GM21390 (cell line): ENCODE results near the gene NINJ2.
A peak's percentile ranks its signal among the peaks of the same experiment; 100 is the strongest.
"Not testable (repeated sequence)": the region's sequence is repeated elsewhere in the genome, so short reads cannot be mapped to it uniquely, and the experiment has no call there.

Experiments
- ATAC-seq: cut with Tn5 transposase; IDR thresholded peaks from one replicate; pipeline ENCODE4 v1.9.1; 2021; ENCODE audit not compliant: unreplicated experiment

The NINJ2 gene

DNA sequence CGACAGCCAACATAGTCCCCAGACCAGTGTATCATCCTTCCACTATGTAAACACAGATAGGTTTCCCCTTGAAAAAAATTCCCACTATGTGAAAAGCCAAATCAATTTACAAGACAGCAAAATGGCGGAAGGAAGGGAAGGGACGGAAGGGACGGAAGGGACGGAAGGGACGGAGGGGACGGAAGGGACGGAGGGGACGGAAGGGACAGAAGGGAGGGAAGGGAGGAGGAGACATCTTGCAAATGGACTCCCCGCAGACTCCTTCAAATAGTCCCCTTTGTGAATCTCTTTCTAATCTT, 75.3 kb downstream of the NINJ2 start:
- no peak for ATAC-seq

GRCh38 chr12:587132-588023, 75.9 kb downstream of the NINJ2 start:
- ATAC-seq, result no peak

GRCh38 chr12:586318-587071, 76.8 kb downstream of the NINJ2 start:
- no peak for ATAC-seq

DNA sequence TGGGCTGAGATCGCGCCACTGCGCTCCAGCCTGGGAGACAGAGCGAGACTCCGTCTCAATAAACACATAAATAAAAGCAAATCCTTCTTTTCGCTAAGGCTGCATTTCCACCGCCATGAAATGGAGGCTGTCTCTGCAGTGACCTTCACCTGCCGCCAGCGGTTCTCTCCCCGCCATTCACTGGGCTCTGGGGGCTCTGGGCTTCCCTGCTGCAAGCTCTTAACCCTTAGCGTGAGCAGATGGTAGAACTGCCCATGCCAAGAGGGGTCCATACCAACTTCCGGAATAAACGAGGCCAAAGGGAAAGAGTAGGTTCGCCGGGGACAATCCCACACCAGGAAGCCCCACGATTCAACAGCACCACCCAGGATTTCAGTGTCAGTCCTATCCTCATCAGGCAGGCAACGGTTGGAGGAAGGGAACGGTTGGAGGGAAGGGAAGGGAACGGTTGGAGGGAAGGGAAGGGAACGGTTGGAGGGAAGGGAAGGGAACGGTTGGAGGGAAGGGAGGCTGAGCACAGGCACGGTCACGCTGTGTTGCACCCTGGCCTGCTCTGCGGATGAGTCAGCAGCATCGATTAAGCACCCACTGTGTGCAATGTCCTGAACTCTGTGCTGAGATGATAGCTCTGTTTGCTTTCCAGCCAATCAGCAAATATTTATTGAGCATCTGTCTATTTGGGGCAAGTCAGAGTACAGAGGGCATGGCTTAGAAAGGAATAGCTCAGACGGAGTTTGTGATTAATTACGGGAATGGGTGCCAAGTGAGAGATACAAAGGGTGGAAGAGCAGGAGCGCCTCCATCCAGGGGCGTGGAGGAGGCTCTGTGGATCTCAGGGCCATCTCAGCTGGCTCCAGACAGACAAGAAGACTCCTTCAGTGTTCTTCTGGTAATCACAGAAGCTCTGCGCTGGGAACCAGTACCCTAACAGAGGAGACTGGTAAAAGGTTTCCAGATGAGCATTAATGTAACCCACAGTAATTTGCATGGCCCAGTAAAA, 77.9 kb downstream of the NINJ2 start:
- no peak for ATAC-seq

GRCh38 chr12:583251-583869, 79.9 kb downstream of the NINJ2 start:
- ATAC-seq, result no peak

GRCh38 chr12:581746-582145, 81.5 kb downstream of the NINJ2 start:
- no peak for ATAC-seq

DNA sequence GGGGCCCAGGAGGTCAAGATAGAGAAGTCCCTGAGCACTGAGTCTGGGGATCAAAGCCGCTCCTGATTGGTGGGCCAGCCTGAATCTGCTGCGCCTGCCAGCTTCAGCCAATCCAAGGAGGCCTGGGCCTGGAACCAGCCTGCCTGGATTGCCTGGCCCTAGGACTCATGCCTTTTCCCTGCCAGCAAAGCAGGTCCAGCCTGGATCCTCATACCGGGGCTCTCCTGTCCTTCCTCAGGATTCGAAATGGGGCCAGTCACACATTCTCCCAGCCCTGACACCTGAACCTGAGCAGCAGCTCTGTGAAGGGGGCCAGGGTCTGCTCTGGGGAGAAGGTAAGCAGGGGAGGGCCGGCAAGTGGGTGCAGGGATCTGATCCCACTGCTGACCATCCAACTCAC, 81.9 kb downstream of the NINJ2 start:
- no peak for ATAC-seq

DNA sequence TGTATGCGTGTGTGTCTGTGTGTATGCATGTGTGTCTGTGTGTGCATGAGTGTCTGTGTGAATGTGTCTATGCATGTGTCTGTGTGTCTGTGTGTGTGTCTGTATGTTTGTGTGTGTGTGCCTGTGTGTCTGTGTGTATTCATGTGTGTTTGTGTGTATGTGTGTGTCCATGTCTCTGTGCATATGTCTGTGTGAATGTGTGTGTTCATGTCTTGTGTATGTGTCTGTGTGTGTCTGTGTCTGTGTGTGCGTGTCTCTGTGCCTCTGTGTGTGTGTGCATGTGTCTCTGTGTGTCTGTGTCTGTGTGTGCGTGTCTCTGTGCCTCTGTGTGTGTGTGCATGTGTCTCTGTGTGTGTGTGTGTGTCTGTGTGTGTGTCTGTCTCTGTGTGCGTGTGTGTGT, 82.4 kb downstream of the NINJ2 start:
- ATAC-seq, result no peak

- ATAC-seq, result no peak
Measured at GRCh38 chr12:579420-580110, 83.7 kb downstream of the NINJ2 start.

DNA sequence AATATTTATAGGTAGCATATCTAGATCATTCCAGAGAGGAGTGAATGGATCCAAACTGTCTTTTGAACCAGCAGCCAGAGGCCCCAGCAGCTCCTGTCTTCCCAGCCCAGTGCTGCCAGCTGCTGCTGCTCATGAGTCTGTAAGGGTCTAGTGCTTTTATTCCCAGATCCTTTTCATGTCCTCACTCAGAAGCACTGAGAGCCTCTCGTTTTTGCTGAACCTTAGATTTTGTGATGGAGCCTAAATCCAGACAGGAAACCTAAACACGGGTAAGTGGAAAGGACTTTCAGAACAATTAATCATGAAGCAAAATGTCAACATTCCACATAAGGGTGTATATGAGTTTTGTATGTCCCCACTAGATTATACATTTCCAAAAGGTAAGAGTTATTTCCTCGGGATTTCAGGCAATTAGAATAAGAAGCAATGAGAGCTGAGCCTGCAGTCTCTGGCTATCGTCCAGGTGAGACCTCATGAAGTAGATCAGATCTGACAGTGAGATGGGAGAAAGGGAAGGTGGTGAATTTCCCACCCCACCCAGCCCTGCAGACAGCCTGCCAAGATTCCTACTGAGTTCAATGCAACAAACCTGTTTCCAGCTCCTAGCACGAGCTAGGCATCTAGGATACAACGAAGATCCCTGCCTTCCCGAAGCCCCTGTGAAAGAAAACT, 84.4 kb downstream of the NINJ2 start:
- no peak for ATAC-seq

- ATAC-seq, result not testable (repeated sequence)
Measured at GRCh38 chr12:577994-578747, 85.1 kb downstream of the NINJ2 start.

DNA sequence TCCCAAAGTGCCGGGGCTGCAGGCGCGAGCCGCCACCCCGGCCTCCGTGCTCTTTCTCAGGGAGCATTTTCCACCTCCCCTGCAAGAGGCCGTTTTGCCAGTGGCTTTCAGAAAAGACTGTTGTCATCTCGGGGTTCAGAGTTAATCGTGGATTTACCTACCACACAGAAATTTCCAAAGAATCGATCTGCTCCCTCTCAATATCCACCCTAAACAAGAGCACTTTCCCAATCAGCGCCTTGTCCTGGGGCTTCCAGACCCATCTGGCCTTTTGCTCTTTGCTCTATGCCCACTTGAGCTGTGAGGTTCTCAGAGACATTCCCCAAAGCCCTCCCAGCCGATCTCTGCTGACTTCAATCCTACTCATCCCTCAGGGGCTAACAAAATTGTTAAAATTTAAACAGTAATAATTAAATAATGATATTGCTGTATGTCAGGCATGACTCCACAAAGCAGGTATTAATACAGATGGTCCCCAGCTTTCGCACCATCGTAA, 86.6 kb downstream of the NINJ2 start:
- no peak for ATAC-seq

DNA sequence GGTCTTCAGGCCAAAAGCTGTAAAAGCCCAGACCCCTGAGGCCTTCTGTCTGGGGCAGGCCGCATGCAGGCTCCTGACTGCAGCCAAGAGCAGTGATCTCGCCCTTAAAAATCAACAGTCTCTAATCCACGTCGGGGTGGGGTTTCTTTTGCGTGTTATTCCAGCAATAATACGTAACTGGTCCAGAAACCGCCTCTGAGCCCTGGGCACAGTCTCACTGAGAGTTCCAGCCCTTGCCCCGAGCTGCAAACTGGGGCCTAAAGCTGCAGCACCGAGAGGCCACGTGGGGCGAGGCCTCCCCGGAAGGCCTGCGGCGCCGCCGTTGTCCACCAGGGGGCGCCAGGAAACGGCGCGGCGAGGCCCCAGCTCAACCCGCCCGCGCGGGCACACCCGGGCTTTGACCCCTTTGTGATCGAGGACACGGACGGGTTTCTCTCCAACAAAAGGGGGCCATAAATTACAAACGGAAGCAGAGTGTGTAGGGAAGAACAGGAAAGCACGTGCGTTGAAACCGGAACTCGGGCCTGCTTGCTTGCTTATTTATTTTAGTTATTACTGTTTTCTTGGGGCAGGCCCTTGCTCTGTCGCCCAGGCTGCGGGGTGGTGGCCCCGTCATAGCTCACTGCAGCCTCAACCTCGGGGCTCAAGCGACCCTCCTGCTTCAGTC, 87.2 kb downstream of the NINJ2 start:
- ATAC-seq, result peak; percentile 63

- ATAC-seq, result no peak
Measured at GRCh38 chr12:575129-575502, 88.1 kb downstream of the NINJ2 start.

DNA sequence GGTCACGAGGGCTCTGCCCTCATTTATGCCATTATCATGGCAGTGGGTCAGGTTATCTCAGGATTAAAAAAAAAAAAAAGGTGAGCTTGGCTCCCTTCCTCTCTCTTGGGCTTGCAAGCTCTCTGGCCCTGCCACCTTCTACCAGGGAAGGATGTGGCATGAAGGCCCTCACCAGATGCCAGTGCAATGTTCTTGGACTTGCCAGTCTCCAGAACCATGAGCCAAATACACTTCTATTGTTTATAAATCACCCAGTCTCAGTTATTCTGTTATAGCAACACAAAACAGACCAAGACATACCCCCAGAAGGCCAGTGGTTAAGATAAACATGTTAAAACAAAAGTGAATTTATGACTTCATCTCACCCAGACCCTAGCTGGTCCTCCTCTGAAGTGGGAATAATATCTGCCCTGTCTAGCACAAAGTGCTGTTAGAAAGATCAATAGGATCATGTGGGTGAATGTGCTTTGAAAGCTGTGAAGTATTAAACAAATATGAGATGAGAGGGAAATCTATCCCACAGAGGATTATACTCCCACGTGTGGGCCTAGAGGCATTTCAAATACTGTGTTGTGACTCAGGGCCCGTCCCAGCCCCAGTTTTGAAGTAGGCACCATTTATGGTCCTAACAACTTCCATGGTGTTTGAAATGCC, 88.6 kb downstream of the NINJ2 start:
- no peak for ATAC-seq

DNA sequence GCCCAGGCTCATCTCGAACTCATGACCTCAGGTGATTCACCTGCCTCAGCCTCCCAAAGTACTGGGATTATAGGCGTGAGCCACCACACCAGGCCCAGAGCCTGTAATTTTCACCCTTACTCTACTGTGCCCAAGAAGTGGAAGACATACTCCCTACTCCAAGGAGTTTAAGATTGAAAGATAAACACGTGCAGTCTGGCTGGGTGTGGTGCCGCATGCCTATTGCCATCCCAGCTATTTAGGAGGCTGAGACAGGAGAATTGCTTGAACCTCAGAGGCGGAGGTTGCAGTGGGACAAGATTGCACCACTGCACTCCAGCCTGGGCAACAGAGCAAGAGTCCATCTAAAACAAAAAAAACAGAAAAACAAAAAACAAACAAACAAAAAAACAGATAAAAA, 90.0 kb downstream of the NINJ2 start:
- no peak for ATAC-seq

- no peak for ATAC-seq
Measured at GRCh38 chr12:572532-572899, 90.7 kb downstream of the NINJ2 start.
